HepG2 (cell line): Measurements from ENCODE around the gene RHBDL1. TPM values are rescaled to one million over a fixed set of nuclear protein-coding genes. Genes with fewer than 3 reads are reported as not detected.

Experiments used
- BCL6 ChIP-seq: IDR thresholded peaks from 2 replicates; pipeline ENCODE4 v1.6.1; 2016; ENCODE audit warnings: missing genetic modification reagents, missing compliant biosample characterization
- CSRNP2 ChIP-seq: sonication (generic); formaldehyde crosslinking; conservative IDR thresholded peaks from 2 replicates; pipeline ENCODE4 v1.8.0; 2022; ENCODE audit warnings: low read depth, missing genetic modification reagents
- EZH2 ChIP-seq: conservative IDR thresholded peaks from 2 replicates; pipeline ENCODE4 v1.6.1; 2012; ENCODE audit warnings: mild to moderate bottlenecking, low read depth, low read length, moderate library complexity
- FOXK2 ChIP-seq: fragments of 450-650 bp; IDR thresholded peaks from 2 replicates; pipeline ENCODE4 v1.6.1; 2016
- KAT2B ChIP-seq: fragments of 150-350 bp; IDR thresholded peaks from 2 replicates; pipeline ENCODE4 v1.6.1; 2014; ENCODE audit warnings: low read depth, low read length, borderline replicate concordance
- MED8 ChIP-seq: sonication (generic); formaldehyde crosslinking; IDR thresholded peaks from 2 replicates; pipeline ENCODE4 v1.8.1; 2023; ENCODE audit warnings: mild to moderate bottlenecking, missing genetic modification reagents; ENCODE audit not compliant: insufficient replicate concordance
- MTF2 ChIP-seq: sonication (generic); formaldehyde crosslinking; IDR thresholded peaks from 2 replicates; pipeline ENCODE4 v1.5.0; 2020; ENCODE audit warnings: missing genetic modification reagents, borderline replicate concordance
- NR2F2 ChIP-seq: IDR thresholded peaks from 2 replicates; pipeline ENCODE4 v1.6.1; 2012; ENCODE audit warnings: low read depth, inconsistent platforms, borderline replicate concordance
- TBP ChIP-seq: sonication (generic); formaldehyde crosslinking; IDR thresholded peaks from 2 replicates; pipeline ENCODE4 v1.5.0; 2020; ENCODE audit warnings: missing genetic modification reagents
- THAP7 ChIP-seq: sonication (generic); formaldehyde crosslinking; IDR thresholded peaks from 2 replicates; pipeline ENCODE4 v1.8.1; 2023; ENCODE audit warnings: mild to moderate bottlenecking, missing genetic modification reagents
- ZNF562 ChIP-seq: sonication (generic); formaldehyde crosslinking; IDR thresholded peaks from 2 replicates; pipeline ENCODE4 v1.8.0; 2022; ENCODE audit warnings: missing genetic modification reagents, borderline replicate concordance
- ZNF564 ChIP-seq: sonication (generic); formaldehyde crosslinking; IDR thresholded peaks from 2 replicates; pipeline ENCODE4 v1.8.1; 2023; ENCODE audit warnings: mild to moderate bottlenecking, missing genetic modification reagents
- ZNF619 ChIP-seq: sonication (generic); formaldehyde crosslinking; IDR thresholded peaks from 2 replicates; pipeline ENCODE4 v1.4.0; 2020; ENCODE audit warnings: mild to moderate bottlenecking, missing genetic modification reagents
- ZNF674 ChIP-seq: sonication (generic); formaldehyde crosslinking; IDR thresholded peaks from 2 replicates; pipeline ENCODE4 v1.5.0; 2020; ENCODE audit warnings: low read depth, mild to moderate bottlenecking, missing genetic modification reagents
- ZSCAN30 ChIP-seq: sonication (generic); formaldehyde crosslinking; IDR thresholded peaks from 2 replicates; pipeline ENCODE4 v1.5.0; 2020; ENCODE audit warnings: mild to moderate bottlenecking, missing genetic modification reagents
- polyA plus RNA-seq, 8 experiments: library from polyadenylated mRNA; depleted of rRNA in 3 of 8; stranded (reverse) in 7 of 8; unstranded in 1 of 8; fragments of >200 nt; fragmentation: Illumina TruSeq in 4 of 8; extraction: Trizol in 4 of 8; gene quantifications; 2 replicates each; pipeline versions ENCODE4 v1.2.1 to v1.2.3, GENCODE V29; 2011 to 2016; ENCODE audit warnings: low read depth in 4 of 8, missing spikeins in 1 of 8, mixed read lengths in 1 of 8; ENCODE audit not compliant: insufficient read depth in 1 of 8
- total RNA-seq, 5 experiments: library from RNA; depleted of rRNA; stranded (reverse); fragments of >200 nt; fragmentation: Illumina TruSeq; extraction: Trizol; gene quantifications; 2 replicates each; pipeline ENCODE4 v1.2.3, GENCODE V29; 2016; ENCODE audit warnings: low read depth in 1 of 5
- TF ChIP-seq, protein P1 (sequence below): IDR thresholded peaks from 2 replicates; pipeline ENCODE4 v1.6.1; 2012; ENCODE audit warnings: low read depth, low read length, improper control_type of control experiment
- TF ChIP-seq, protein P2 (sequence below): sonication (generic); formaldehyde crosslinking; IDR thresholded peaks from 2 replicates; pipeline ENCODE4 v1.4.0; 2020; ENCODE audit warnings: missing genetic modification reagents
- TF ChIP-seq, protein P3 (sequence below): sonication (generic); formaldehyde crosslinking; IDR thresholded peaks from 2 replicates; pipeline ENCODE4 v1.5.0; 2020; ENCODE audit warnings: missing genetic modification reagents, mild to moderate bottlenecking, borderline replicate concordance
- TF ChIP-seq, protein P4 (sequence below): sonication (generic); formaldehyde crosslinking; IDR thresholded peaks from 2 replicates; pipeline ENCODE4 v1.5.0; 2020; ENCODE audit warnings: mild to moderate bottlenecking, missing genetic modification reagents
- TF ChIP-seq, protein P5 (sequence below): sonication (generic); formaldehyde crosslinking; IDR thresholded peaks from 2 replicates; pipeline ENCODE4 v1.5.1; 2020; ENCODE audit warnings: mild to moderate bottlenecking, moderate library complexity, missing genetic modification reagents

Gene RHBDL1
- total and polyA plus RNA-seq, 2 of the 13 experiments (the other 11 are each of a cell fraction or from before 2014, with no cell fraction given): 1.8 to 3.8 TPM

DNA sequence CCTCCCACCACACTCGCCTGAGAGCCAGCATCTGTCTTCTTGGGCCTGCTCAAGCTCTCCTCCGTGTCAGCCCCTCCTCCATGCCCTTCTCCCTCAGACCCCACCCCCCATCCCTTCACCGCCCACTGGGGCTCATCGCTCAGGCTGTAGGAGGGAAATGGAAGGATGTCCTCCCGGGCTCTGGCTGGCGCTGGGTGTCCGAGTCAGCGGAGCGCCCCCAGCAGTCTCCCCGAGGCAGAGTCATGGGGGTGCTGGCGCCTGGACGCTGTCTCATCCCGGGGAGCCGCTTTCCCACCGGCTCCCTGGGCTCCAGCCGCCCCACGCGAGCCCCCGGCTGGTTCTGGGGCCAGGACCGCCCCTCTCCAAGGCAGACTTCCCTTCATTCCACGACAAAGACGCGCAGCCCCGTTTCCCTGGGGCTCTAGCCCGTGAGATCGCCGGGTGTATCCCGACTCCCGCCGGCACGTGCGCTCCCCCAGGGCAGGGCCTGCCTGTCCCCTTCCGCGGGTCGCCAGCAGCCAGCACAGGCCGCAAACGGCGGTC, 45.0 kb downstream of the RHBDL1 start (continued):
- TF ChIP-seq, protein P1, sequence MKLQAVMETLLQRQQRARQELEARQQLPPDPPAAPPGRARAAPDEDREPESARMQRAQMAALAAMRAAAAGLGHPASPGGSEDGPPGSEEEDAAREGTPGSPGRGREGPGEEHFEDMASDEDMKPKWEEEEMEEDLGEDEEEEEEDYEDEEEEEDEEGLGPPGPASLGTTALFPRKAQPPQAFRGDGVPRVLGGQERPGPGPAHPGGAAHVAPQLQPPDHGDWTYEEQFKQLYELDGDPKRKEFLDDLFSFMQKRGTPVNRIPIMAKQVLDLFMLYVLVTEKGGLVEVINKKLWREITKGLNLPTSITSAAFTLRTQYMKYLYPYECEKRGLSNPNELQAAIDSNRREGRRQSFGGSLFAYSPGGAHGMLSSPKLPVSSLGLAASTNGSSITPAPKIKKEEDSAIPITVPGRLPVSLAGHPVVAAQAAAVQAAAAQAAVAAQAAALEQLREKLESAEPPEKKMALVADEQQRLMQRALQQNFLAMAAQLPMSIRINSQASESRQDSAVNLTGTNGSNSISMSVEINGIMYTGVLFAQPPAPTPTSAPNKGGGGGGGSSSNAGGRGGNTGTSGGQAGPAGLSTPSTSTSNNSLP: no peak
- TF ChIP-seq FOXK2 (no peak), THAP7 (CRISPR knock-in tag) (no peak), MTF2 (CRISPR knock-in tag) (peak; percentile 74; the same call in 1 of the 2 replicates), MED8 (CRISPR knock-in tag) (peak; percentile 82), BCL6 (CRISPR knock-in tag) (no peak), ZNF619 (no peak), EZH2 (no peak), ZNF562 (CRISPR knock-in tag) (no peak), ZSCAN30 (CRISPR knock-in tag) (no peak), NR2F2 (no peak), ZNF564 (no peak), ZNF674 (CRISPR knock-in tag) (no peak), TBP (no peak), CSRNP2 (CRISPR knock-in tag) (no peak), KAT2B (no peak)
- TF ChIP-seq, protein P2, sequence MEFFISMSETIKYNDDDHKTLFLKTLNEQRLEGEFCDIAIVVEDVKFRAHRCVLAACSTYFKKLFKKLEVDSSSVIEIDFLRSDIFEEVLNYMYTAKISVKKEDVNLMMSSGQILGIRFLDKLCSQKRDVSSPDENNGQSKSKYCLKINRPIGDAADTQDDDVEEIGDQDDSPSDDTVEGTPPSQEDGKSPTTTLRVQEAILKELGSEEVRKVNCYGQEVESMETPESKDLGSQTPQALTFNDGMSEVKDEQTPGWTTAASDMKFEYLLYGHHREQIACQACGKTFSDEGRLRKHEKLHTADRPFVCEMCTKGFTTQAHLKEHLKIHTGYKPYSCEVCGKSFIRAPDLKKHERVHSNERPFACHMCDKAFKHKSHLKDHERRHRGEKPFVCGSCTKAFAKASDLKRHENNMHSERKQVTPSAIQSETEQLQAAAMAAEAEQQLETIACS (CRISPR knock-in tag): no peak
- TF ChIP-seq, protein P3, sequence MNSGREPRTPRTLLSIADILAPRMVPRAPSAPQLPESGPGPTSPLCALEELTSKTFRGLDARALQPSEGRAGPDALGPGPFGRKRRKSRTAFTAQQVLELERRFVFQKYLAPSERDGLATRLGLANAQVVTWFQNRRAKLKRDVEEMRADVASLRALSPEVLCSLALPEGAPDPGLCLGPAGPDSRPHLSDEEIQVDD (CRISPR knock-in tag): no peak
- TF ChIP-seq, protein P4, sequence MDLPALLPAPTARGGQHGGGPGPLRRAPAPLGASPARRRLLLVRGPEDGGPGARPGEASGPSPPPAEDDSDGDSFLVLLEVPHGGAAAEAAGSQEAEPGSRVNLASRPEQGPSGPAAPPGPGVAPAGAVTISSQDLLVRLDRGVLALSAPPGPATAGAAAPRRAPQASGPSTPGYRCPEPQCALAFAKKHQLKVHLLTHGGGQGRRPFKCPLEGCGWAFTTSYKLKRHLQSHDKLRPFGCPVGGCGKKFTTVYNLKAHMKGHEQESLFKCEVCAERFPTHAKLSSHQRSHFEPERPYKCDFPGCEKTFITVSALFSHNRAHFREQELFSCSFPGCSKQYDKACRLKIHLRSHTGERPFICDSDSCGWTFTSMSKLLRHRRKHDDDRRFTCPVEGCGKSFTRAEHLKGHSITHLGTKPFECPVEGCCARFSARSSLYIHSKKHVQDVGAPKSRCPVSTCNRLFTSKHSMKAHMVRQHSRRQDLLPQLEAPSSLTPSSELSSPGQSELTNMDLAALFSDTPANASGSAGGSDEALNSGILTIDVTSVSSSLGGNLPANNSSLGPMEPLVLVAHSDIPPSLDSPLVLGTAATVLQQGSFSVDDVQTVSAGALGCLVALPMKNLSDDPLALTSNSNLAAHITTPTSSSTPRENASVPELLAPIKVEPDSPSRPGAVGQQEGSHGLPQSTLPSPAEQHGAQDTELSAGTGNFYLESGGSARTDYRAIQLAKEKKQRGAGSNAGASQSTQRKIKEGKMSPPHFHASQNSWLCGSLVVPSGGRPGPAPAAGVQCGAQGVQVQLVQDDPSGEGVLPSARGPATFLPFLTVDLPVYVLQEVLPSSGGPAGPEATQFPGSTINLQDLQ (CRISPR knock-in tag): no peak
- TF ChIP-seq, protein P5, sequence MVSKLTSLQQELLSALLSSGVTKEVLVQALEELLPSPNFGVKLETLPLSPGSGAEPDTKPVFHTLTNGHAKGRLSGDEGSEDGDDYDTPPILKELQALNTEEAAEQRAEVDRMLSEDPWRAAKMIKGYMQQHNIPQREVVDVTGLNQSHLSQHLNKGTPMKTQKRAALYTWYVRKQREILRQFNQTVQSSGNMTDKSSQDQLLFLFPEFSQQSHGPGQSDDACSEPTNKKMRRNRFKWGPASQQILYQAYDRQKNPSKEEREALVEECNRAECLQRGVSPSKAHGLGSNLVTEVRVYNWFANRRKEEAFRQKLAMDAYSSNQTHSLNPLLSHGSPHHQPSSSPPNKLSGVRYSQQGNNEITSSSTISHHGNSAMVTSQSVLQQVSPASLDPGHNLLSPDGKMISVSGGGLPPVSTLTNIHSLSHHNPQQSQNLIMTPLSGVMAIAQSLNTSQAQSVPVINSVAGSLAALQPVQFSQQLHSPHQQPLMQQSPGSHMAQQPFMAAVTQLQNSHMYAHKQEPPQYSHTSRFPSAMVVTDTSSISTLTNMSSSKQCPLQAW: no peak
